ENCODE measurements around the gene GP1BB.

The GP1BB gene

DNA sequence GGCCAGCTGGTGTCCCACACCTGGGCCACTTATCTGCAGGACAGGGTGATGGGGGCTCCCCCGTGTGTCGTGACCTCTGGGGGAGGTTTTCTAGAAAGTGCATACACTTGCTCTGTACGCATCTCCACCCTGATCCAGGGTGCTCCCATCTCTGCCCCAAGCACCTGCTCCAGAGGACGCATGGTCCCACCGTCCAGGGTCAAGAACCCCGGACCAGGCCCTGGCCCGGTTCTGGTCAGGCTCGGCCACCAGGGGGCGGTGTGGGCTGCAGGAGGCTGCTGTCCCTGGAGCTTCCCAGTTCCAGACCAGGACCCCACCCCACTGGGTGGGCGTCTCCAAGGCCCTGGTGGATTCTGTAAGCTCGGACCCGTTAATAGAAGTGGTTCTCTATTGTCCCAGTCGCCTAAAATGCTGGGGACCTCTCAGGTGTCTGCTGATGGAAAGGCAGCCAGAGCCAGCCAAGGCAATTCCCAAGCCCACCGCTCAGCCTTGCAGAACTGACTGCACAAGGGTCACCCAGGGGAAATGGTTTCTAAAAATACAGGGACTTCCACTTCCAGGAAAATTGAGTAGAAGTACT lies 43.7 kb upstream of the GP1BB start:
- TF ChIP-seq, protein P1, sequence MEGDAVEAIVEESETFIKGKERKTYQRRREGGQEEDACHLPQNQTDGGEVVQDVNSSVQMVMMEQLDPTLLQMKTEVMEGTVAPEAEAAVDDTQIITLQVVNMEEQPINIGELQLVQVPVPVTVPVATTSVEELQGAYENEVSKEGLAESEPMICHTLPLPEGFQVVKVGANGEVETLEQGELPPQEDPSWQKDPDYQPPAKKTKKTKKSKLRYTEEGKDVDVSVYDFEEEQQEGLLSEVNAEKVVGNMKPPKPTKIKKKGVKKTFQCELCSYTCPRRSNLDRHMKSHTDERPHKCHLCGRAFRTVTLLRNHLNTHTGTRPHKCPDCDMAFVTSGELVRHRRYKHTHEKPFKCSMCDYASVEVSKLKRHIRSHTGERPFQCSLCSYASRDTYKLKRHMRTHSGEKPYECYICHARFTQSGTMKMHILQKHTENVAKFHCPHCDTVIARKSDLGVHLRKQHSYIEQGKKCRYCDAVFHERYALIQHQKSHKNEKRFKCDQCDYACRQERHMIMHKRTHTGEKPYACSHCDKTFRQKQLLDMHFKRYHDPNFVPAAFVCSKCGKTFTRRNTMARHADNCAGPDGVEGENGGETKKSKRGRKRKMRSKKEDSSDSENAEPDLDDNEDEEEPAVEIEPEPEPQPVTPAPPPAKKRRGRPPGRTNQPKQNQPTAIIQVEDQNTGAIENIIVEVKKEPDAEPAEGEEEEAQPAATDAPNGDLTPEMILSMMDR (conservative IDR thresholded peaks at IDR 0.05) = peak; percentile 97
- TF ChIP-seq ZFX (IDR thresholded peaks at IDR 0.05) = no peak

DNA sequence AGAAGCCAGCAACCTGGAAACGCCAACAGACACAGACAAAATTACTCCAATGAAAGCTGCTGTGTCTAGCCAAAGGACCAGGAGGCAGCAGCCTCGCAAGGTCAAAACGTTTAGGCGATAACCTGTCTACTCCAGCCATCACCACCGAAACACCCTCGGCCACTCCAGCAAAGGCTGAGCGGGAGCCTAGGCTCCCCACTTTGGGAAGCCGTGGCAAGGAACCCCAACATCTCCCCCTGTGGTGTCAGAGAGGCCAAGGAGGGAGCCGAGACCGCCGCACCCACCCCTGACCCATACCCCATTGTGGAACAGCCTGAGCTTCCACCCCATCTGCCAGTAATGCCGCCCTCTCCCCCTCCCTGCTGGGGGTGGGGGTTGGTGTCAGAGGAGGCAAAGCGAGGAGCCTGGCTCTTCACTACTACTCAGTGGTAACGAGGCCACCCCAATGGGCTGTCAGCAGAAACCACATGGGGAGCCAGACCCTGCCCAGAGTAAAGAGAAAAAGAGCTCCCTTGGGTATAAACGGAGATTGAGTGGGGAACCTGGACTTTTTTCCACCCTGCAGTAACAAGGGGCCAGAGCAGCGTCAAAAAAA lies 43.0 kb upstream of the GP1BB start:
- TF ChIP-seq, protein P1 (conservative IDR thresholded peaks at IDR 0.05) = no peak
- no peak for TF ChIP-seq ZFX (IDR thresholded peaks at IDR 0.05)
- H3K27ac ChIP-seq = peak overlapping the region; percentile 54

More for the DNA sequence above, 43.7 kb upstream of the GP1BB start:
- no peak overlapping the region for H3K27ac ChIP-seq

DNA sequence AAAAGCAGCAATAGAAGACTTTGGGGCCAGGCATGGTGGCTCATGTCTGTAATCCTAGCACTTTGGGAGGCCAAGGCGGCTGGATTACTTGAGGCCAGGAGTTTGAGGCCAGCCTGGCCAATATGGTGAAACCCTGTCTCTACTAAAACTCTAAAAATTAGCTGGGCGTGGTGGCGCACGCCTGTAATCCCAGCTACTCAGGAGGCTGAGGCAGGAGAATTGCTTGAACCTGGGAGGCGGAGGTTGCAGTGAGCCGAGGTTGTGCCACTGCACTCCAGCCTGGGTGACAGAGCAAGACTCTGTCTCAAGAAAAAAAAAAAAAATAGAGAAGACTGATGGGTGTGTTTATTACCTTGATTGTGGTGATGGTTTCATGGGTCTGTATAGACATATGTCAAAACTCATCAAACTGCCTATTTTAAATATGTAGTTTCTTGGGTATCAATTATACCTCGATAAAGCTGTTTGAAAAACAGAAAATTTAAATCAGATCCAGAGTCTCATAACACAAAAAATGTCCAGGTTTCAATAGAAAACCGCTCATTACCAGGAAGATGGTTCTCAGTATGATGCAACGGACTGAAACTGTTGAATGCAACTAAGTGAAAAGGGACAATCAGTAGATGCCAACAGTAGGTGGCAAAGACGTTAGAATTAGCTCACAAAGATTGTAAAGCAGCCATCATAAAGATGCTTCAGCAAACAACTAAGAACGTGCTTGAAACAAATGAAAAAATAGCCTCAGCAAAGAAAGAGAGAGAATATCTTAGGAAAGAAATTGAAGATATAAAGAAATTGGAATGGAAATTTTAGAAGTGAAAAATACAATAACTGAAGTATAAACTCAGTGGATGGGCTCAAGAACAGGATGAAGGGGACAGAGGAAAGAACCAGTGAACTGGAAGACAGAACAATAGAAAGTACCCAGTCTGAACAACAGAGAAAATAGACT lies 42.2 kb upstream of the GP1BB start:
- peak overlapping the region; percentile 54 for H3K27ac ChIP-seq
- TF ChIP-seq, protein P1 (conservative IDR thresholded peaks at IDR 0.05) = no peak
- no peak for TF ChIP-seq ZFX (IDR thresholded peaks at IDR 0.05)

DNA sequence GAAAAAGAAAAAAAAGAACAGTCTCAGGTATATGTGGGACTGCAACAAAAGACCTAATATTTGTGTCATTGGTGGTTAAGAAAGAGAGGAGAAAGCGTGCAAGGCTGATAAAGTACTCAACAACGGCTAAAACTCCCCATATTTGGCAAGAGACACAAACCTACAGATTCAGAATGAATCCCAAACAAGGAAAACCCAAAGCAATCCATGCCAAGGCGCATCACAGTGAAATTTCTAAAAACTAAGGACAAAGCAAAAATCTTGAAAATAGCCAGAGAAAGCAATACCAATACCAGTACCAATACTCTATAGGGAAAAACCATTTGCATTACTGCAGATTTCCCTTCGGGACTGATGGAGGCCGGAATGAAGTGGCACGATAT lies 41.5 kb upstream of the GP1BB start:
- TF ChIP-seq, protein P1 (conservative IDR thresholded peaks at IDR 0.05) = no peak
- TF ChIP-seq ZFX (IDR thresholded peaks at IDR 0.05) = no peak
- H3K27ac ChIP-seq = no peak overlapping the region

DNA sequence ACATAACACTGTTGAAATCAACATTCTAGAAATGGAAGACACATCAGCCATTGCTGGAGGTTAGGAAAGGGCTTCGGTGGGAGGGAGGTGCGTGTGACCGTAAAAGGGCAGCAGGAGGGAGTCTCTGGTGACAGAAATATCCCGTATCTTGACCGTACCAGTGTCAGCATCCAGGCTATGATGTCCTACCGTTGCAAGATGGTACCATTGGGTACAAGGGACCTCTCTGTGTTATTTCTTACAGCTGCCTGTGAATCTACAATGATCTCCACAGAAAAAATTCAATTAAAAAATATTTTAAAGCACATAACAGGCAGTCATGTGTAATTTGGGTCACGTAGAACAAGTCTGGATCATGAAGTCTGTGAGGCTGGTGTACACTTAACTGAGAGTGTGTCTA lies 36.4 kb upstream of the GP1BB start:
- H3K27ac ChIP-seq = no peak overlapping the region
- TF ChIP-seq, protein P1 (conservative IDR thresholded peaks at IDR 0.05) = no peak
- TF ChIP-seq ZFX (IDR thresholded peaks at IDR 0.05) = no peak

DNA sequence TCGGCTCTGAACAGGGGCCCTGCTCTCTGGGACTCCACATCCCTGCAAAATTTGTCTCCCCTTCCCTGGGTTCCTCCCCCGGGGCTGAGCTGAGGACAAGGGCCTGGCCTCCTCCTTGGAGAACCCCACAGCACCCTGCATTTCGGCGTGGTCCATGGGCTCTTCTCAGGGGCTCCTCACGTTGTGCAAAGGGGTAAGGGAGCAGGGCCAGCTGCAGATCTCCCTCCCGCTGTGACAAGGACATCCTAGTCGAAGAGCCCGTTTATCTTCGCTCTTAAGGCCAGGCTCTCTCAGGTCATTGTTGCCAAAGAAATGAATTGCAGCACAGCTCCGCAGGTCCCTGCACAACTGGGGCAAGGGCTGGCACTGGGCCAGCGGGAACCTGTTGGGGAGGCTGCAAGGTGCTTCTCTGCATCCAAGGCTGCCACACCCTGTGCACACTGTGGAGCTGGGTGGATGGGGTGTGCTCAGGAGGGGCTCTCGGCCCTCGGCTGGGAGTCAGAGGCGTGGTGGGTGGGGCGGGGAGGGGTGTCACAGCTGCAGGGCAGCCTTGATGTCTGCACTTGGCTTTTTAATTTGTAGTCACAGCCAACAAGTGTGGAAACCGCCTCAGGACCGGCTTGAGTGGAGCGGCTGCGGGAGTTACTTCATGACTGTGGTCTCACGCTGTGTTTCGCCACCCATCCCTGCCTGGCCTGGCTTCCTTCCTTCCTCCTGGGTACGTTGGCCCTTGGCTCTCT lies 35.6 kb upstream of the GP1BB start:
- TF ChIP-seq ZFX (IDR thresholded peaks at IDR 0.05) = no peak
- TF ChIP-seq, protein P1 (conservative IDR thresholded peaks at IDR 0.05) = no peak
- H3K27ac ChIP-seq = no peak overlapping the region
